Esophagus squamous epithelium (tissue), 4 donors: Measurements from ENCODE around the gene KCNK18.

Experiments used
- CTCF ChIP-seq, 6 experiments: fragments of 450-650 bp in 4 of 6; fragments of 200-600 bp in 2 of 6; sonication (generic) in 2 of 6; IDR thresholded peaks; one replicate each; pipeline ENCODE4 v1.5.1; 2016 to 2019; ENCODE audit warnings: antibody characterized with exemption in 6 of 6, mild to moderate bottlenecking in 4 of 6, moderate library complexity in 4 of 6
- POLR2A ChIP-seq, 4 donors: fragments of 450-650 bp; IDR thresholded peaks; one replicate each; pipeline ENCODE4 v1.6.1; 2017; ENCODE audit warnings: antibody characterized with exemption in 4 of 4, mild to moderate bottlenecking in 4 of 4, moderate library complexity in 3 of 4

- TF ChIP-seq CTCF (IDR thresholded peaks at IDR 0.05) = no peak
- no peak for TF ChIP-seq POLR2A (IDR thresholded peaks at IDR 0.05)
Observed at GRCh38 chr10:117161386-117162033, 35.8 kb upstream of the KCNK18 start.
